ENCODE data around the gene PUM2. TPM values are rescaled to one million over a fixed set of nuclear protein-coding genes. Genes with fewer than 3 reads are reported as not detected.

The PUM2 gene
- polyA plus RNA-seq, 1 of the 3 experiments (the other 2 are of a cell fraction), result 19.7 TPM

Small RNA genes lying within 50 kb of the gene (small RNA-seq; reads per million reads assigned to genes)
- 0 to 5.7 (median 0.59) reads per million in 7 experiments for gene RNU7-113P

Other genes starting within 250 kb of the PUM2 start
- gene SDC1, start 125.7 kb downstream of the PUM2 start, polyA plus RNA-seq (2012; rRNA removed), result 105 and 122 TPM in 2 replicates
- 43.5 and 50.3 TPM in 2 replicates for gene RHOB, start 96.2 kb upstream of the PUM2 start, polyA plus RNA-seq (2012; rRNA removed)

Data from SK-N-SH (cell line).